SK-N-SH (cell line): ENCODE measurements around the gene ARIH2. TPM values are rescaled to one million over a fixed set of nuclear protein-coding genes. Genes with fewer than 3 reads are reported as not detected.

Experiments
- CTCF ChIA-PET: fragments of 300-600, 350-600 bp; formaldehyde crosslinking; extraction: SDS; loops from one replicate; lab custom pipeline; 2021; lab: Yijun Ruan, JAX
- POLR2A ChIA-PET: fragments of 350-600 bp; sonication (Branson Sonifier 250); formaldehyde crosslinking; extraction: SDS; loops from one replicate; lab custom pipeline; 2020; ENCODE audit warnings: antibody characterized with exemption, inconsistent platforms; lab: Yijun Ruan, JAX
- DNase-seq: peaks from one replicate; pipeline ENCODE4 v3.0.0; 2012
- H2AFZ ChIP-seq: fragments of 200-600 bp; sonication (generic); 2 replicates; pipeline ENCODE4 v1.8.1; 2016; ENCODE audit warnings: antibody characterized with exemption, mild to moderate bottlenecking, low read depth
- H3F3A ChIP-seq: fragments of 200-600 bp; sonication (generic); replicated peaks from 2 replicates; pipeline ENCODE3; 2016; ENCODE audit warnings: antibody characterized with exemption, mild to moderate bottlenecking; ENCODE audit not compliant: insufficient read depth
- H3K27ac ChIP-seq, 2 experiments: fragments of 200-500 bp in 1 of 2; fragments of 200-600 bp in 1 of 2; sonication (Bioruptor generic) in 1 of 2; sonication (generic), shearing (Covaris generic) in 1 of 2; 2 replicates each; pipeline versions ENCODE4 v1.5.1 to v1.6.1; 2014 to 2016; ENCODE audit warnings: low read depth in 2 of 2, inconsistent platforms in 1 of 2, low read length in 1 of 2, mild to moderate bottlenecking in 1 of 2, mixed read lengths in 1 of 2
- H3K27me3 ChIP-seq: fragments of 200-600 bp; sonication (generic), shearing (Covaris generic); 2 replicates; pipeline ENCODE4 v1.6.1; 2016; ENCODE audit warnings: mixed run types; ENCODE audit not compliant: insufficient read depth
- H3K36me3 ChIP-seq, 2 experiments: fragments of 200-500 bp in 1 of 2; fragments of 200-600 bp in 1 of 2; sonication (Bioruptor generic) in 1 of 2; sonication (generic) in 1 of 2; replicated peaks in 1 of 2; 2 replicates each; pipeline versions ENCODE3 to v1.5.1; 2014 to 2016; ENCODE audit warnings: low read length in 1 of 2, mild to moderate bottlenecking in 1 of 2; ENCODE audit not compliant: insufficient read depth in 2 of 2, control insufficient read depth in 1 of 2
- H3K4me1 ChIP-seq, 2 experiments: fragments of 200-500 bp in 1 of 2; fragments of 200-600 bp in 1 of 2; sonication (Bioruptor generic) in 1 of 2; sonication (generic), shearing (Covaris generic) in 1 of 2; 2 replicates each; pipeline versions ENCODE4 v1.5.1 to v1.6.1; 2014 to 2016; ENCODE audit warnings: low read depth in 1 of 2, low read length in 1 of 2, mixed run types in 1 of 2; ENCODE audit not compliant: insufficient read depth in 2 of 2, control insufficient read depth in 1 of 2
- H3K4me2 ChIP-seq: fragments of 200-600 bp; sonication (generic), shearing (Covaris generic); 2 replicates; pipeline ENCODE4 v1.6.1; 2017; ENCODE audit warnings: mixed run types
- H3K4me3 ChIP-seq, 2 experiments: fragments of 200-500 bp in 1 of 2; fragments of 200-600 bp in 1 of 2; sonication (Bioruptor generic) in 1 of 2; sonication (generic), shearing (Covaris generic) in 1 of 2; 2 replicates each; pipeline versions ENCODE4 v1.5.1 to v1.8.1; 2014 to 2016; ENCODE audit warnings: low read depth in 2 of 2, inconsistent platforms in 1 of 2, low read length in 1 of 2, mild to moderate bottlenecking in 1 of 2, mixed read lengths in 1 of 2, moderate library complexity in 1 of 2
- H3K79me2 ChIP-seq: fragments of 200-600 bp; sonication (generic); 2 replicates; pipeline ENCODE4 v1.8.1; 2017; ENCODE audit warnings: mild to moderate bottlenecking; ENCODE audit not compliant: insufficient read depth
- H3K9ac ChIP-seq: fragments of 200-600 bp; sonication (generic); 2 replicates; pipeline ENCODE4 v1.6.1; 2017; ENCODE audit warnings: mixed run types
- H3K9me2 ChIP-seq: fragments of 200-600 bp; sonication (generic); 2 replicates; pipeline ENCODE4 v1.6.1; 2017; ENCODE audit warnings: mixed run types
- H3K9me3 ChIP-seq: fragments of 200-600 bp; sonication (generic); 2 replicates; pipeline ENCODE4 v1.6.1; 2017; ENCODE audit warnings: mixed run types, mild to moderate bottlenecking, moderate library complexity
- H4K20me1 ChIP-seq: fragments of 200-600 bp; sonication (generic); 2 replicates; pipeline ENCODE4 v1.6.1; 2017; ENCODE audit warnings: mild to moderate bottlenecking, mixed run types; ENCODE audit not compliant: insufficient read depth
- GATA2 ChIP-seq: sonication (generic); formaldehyde crosslinking; IDR thresholded peaks from 2 replicates; pipeline ENCODE4 v1.5.0; 2020; ENCODE audit warnings: mild to moderate bottlenecking, missing genetic modification reagents
- MEF2A ChIP-seq: IDR thresholded peaks from 2 replicates; pipeline ENCODE4 v1.4.0; 2012; ENCODE audit warnings: low read depth, borderline replicate concordance
- RCOR1 ChIP-seq: fragments of 150-350 bp; IDR thresholded peaks from 2 replicates; pipeline ENCODE4 v1.6.1; 2017; ENCODE audit warnings: antibody characterized with exemption, low read length
- RFX5 ChIP-seq: IDR thresholded peaks from 2 replicates; pipeline ENCODE4 v1.6.1; 2012; ENCODE audit warnings: mild to moderate bottlenecking, improper control_type of control experiment, low read length
- SIN3A ChIP-seq: IDR thresholded peaks from 2 replicates; pipeline ENCODE4 v1.6.1; 2012; ENCODE audit warnings: low read depth, mild to moderate bottlenecking, low read length, moderate library complexity, borderline replicate concordance
- TAF1 ChIP-seq: IDR thresholded peaks from 2 replicates; pipeline ENCODE4 v1.6.1; 2012; ENCODE audit warnings: low read depth, mild to moderate bottlenecking, low read length, moderate library complexity, borderline replicate concordance
- YY1 ChIP-seq: IDR thresholded peaks from 2 replicates; pipeline ENCODE4 v1.4.0; 2012; ENCODE audit warnings: low read depth, mild to moderate bottlenecking
- WGBS: methylation state at CpG from one replicate; pipeline ENCODE4 v1.1.6; 2017; ENCODE audit warnings: low lambda C conversion rate; 5-methylcytosine and 5-hydroxymethylcytosine counted together
- polyA plus RNA-seq, 3 experiments: library from polyadenylated mRNA; depleted of rRNA; stranded (reverse); fragments of >200 nt; gene quantifications; 2 replicates each; pipeline ENCODE4 v1.2.3, GENCODE V29; 2012
- TF ChIP-seq, protein P1 (sequence below): IDR thresholded peaks from 2 replicates; pipeline ENCODE4 v1.4.0; 2012; ENCODE audit warnings: low read depth
- TF ChIP-seq, protein P2 (sequence below): fragments of 150-350 bp; IDR thresholded peaks from 2 replicates; pipeline ENCODE4 v1.6.1; 2016; ENCODE audit warnings: mild to moderate bottlenecking, low read depth, low read length
- TF ChIP-seq, protein P3 (sequence below): IDR thresholded peaks from 2 replicates; pipeline ENCODE4 v1.4.0; 2012; ENCODE audit warnings: low read depth, borderline replicate concordance
- TF ChIP-seq, protein P4 (sequence below): IDR thresholded peaks from 2 replicates; pipeline ENCODE4; 2012

Gene ARIH2
- polyA plus RNA-seq, 1 of the 3 experiments (the other 2 are of a cell fraction) = 69.7 TPM

DNA sequence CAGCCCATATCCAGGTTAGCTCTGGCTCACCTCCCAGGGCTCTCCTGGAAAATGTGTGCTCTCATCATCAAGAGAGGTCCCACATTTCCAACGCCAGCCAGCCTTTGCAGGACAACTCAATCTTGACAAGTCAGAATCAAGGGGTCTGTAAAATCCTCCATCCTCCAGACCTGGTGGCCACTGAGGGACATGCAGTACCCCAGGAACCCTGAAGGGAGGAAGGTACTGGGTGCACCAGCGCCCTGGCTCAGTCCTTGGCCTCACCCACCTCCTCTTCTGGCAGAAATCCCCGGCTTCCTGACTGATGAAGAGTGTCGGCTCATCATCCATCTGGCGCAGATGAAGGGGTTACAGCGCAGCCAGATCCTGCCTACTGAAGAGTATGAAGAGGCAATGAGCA, 82.5 kb downstream of the ARIH2 start (continued):
- TF ChIP-seq YY1 (no peak), SIN3A (no peak), GATA2 (CRISPR knock-in tag) (no peak), MEF2A (no peak)
- TF ChIP-seq, protein P1, sequence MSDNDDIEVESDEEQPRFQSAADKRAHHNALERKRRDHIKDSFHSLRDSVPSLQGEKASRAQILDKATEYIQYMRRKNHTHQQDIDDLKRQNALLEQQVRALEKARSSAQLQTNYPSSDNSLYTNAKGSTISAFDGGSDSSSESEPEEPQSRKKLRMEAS = no peak

DNA sequence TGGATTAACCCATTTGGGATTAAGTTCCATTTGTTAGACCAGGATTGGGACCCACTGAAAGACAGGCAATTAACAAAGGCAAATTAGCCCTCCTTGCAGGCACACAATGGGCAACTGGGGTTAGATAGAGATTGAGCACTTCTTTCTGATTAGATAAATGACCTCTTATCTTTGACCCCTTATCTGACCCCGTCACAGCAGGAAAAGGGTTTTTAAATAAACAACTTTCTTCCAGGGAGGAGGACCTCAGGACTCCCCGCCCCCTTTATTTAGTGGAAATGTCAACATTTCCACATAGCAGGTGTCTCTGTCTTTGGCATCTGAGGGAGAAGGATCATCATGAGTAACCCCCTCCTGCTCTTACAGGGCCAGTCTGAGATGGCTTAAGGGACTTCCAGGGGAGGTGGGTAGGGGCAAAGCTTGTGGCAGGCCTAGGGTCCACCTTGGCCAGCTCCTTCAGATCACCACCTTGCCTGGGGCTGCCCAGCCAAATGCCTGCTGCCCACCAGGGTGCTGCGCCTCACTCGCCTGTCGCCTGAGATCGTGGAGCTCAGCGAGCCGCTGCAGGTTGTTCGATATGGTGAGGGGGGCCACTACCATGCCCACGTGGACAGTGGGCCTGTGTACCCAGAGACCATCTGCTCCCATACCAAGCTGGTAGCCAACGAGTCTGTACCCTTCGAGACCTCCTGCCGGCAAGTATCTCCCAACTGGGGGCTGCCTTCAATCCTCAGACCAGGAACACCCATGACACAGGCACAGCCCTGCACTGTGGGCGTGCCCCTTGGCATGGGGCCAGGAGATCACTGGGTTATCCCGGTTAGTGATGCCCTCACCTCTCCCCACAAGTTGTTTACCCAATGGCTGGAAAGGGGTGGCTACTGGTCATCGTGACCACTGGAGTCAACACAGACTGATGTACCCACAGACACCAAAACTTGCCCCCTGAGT, 86.0 kb downstream of the ARIH2 start:
- DNase-seq = no peak

More for the DNA sequence above, 86.0 kb downstream of the ARIH2 start:
- H3K4me3 ChIP-seq = no peak overlapping the region
- no peak overlapping the region for H3K4me2 ChIP-seq
- H4K20me1 ChIP-seq = peaks cover 16% of the 10 kb centered on the region
- ChIA-PET CTCF (interaction anchor here (1.0 to 1.8 kb wide), 2 partner anchors 9 to 10 kb away, joined by 5 read pairs; no protein-coding TSS in a partner anchor), POLR2A (no interaction called here)
- H3F3A ChIP-seq = peaks cover 3% of the 10 kb centered on the region
- no peaks in the 10 kb centered on the region for H3K9me2 ChIP-seq
- H3K27ac ChIP-seq = no peak overlapping the region
- peaks cover 32% of the 10 kb centered on the region for H3K79me2 ChIP-seq
- H3K4me1 ChIP-seq = peaks cover 0 to 24% of the 10 kb centered on the region in 2 experiments; a peak in 2 of 4 replicates
- TF ChIP-seq MEF2A (no peak), TAF1 (no peak), RCOR1 (no peak), RFX5 (no peak)
- TF ChIP-seq, protein P2, sequence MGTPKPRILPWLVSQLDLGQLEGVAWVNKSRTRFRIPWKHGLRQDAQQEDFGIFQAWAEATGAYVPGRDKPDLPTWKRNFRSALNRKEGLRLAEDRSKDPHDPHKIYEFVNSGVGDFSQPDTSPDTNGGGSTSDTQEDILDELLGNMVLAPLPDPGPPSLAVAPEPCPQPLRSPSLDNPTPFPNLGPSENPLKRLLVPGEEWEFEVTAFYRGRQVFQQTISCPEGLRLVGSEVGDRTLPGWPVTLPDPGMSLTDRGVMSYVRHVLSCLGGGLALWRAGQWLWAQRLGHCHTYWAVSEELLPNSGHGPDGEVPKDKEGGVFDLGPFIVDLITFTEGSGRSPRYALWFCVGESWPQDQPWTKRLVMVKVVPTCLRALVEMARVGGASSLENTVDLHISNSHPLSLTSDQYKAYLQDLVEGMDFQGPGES = no peak
- TF ChIP-seq, protein P1 = no peak
- TF ChIP-seq, protein P3, sequence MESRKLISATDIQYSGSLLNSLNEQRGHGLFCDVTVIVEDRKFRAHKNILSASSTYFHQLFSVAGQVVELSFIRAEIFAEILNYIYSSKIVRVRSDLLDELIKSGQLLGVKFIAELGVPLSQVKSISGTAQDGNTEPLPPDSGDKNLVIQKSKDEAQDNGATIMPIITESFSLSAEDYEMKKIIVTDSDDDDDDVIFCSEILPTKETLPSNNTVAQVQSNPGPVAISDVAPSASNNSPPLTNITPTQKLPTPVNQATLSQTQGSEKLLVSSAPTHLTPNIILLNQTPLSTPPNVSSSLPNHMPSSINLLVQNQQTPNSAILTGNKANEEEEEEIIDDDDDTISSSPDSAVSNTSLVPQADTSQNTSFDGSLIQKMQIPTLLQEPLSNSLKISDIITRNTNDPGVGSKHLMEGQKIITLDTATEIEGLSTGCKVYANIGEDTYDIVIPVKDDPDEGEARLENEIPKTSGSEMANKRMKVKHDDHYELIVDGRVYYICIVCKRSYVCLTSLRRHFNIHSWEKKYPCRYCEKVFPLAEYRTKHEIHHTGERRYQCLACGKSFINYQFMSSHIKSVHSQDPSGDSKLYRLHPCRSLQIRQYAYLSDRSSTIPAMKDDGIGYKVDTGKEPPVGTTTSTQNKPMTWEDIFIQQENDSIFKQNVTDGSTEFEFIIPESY = no peak
- TF ChIP-seq, protein P4, sequence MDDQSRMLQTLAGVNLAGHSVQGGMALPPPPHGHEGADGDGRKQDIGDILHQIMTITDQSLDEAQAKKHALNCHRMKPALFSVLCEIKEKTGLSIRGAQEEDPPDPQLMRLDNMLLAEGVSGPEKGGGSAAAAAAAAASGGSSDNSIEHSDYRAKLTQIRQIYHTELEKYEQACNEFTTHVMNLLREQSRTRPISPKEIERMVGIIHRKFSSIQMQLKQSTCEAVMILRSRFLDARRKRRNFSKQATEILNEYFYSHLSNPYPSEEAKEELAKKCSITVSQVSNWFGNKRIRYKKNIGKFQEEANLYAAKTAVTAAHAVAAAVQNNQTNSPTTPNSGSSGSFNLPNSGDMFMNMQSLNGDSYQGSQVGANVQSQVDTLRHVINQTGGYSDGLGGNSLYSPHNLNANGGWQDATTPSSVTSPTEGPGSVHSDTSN = no peak
- peaks cover 0 to 3% of the 10 kb centered on the region in 2 experiments for H3K36me3 ChIP-seq
- H3K27me3 ChIP-seq = no peaks in the 10 kb centered on the region
- H3K9ac ChIP-seq = no peak overlapping the region
- H2AFZ ChIP-seq = no peak overlapping the region
- H3K9me3 ChIP-seq = no peaks in the 10 kb centered on the region
- 87% methylated on average over 12 of the region's 16 CpGs for WGBS
